Kidney epithelial cell (primary cell): Measurements from ENCODE around the gene ARHGAP6. TPM values are rescaled to one million over a fixed set of nuclear protein-coding genes. Genes with fewer than 3 reads are reported as not detected.

Source experiments
- DNase-seq: peaks from one replicate; pipeline ENCODE4 v3.0.0-alpha.2; 2010; ENCODE audit warnings: low read depth
- H3K27me3 ChIP-seq: 2 replicates; pipeline ENCODE4 v1.6.0; 2011; ENCODE audit warnings: low read length; ENCODE audit not compliant: control insufficient read depth, insufficient read depth
- H3K36me3 ChIP-seq: 2 replicates; pipeline ENCODE4 v1.5.1; 2011; ENCODE audit warnings: low read length; ENCODE audit not compliant: control insufficient read depth, insufficient read depth
- H3K4me3 ChIP-seq: 2 replicates; pipeline ENCODE4 v1.5.1; 2011; ENCODE audit warnings: low read depth, mild to moderate bottlenecking, control low read depth, low read length
- CTCF ChIP-seq: IDR thresholded peaks from 2 replicates; pipeline ENCODE4 v1.5.1; 2011; ENCODE audit warnings: mild to moderate bottlenecking, moderate library complexity, low read length, control low read depth, inconsistent platforms; ENCODE audit not compliant: insufficient read depth, poor library complexity, severe bottlenecking
- total RNA-seq: library from RNA; depleted of rRNA; stranded (reverse); fragments of >200 nt; gene quantifications from 2 replicates; pipeline ENCODE4 v1.2.3, GENCODE V29; 2015

The ARHGAP6 gene
- total RNA-seq, 1 donor from 2014 or later, result 1.7 TPM

GRCh38 chrX:11655282-11656015 is 10.3 kb downstream of the ARHGAP6 start:
- Histone ChIP-seq H3K27me3 (no peaks in the 10 kb centered on the region), H3K4me3 (no peak overlapping the region), H3K36me3 (no peaks in the 10 kb centered on the region)
- no peak for TF ChIP-seq CTCF
- DNase-seq, result no peak

GRCh38 chrX:11648705-11649519 is 16.8 kb downstream of the ARHGAP6 start:
- no peak overlapping the region for H3K4me3 ChIP-seq
- no peaks in the 10 kb centered on the region for H3K36me3 ChIP-seq
- no peak for TF ChIP-seq CTCF
- no peak for DNase-seq
- H3K27me3 ChIP-seq, result no peaks in the 10 kb centered on the region

- H3K4me3 ChIP-seq, result no peak overlapping the region
- no peak for TF ChIP-seq CTCF
- DNase-seq, result no peak
- H3K27me3 ChIP-seq, result no peaks in the 10 kb centered on the region
- no peaks in the 10 kb centered on the region for H3K36me3 ChIP-seq
Observed at GRCh38 chrX:11647138-11647537, 18.6 kb downstream of the ARHGAP6 start.

GRCh38 chrX:11641349-11642065 is 24.2 kb downstream of the ARHGAP6 start:
- H3K27me3 ChIP-seq, result no peaks in the 10 kb centered on the region
- no peak overlapping the region for H3K4me3 ChIP-seq
- DNase-seq, result no peak
- TF ChIP-seq CTCF, result no peak
- H3K36me3 ChIP-seq, result no peaks in the 10 kb centered on the region

GRCh38 chrX:11640089-11640488 is 25.6 kb downstream of the ARHGAP6 start:
- DNase-seq, result no peak
- H3K27me3 ChIP-seq, result no peaks in the 10 kb centered on the region
- H3K4me3 ChIP-seq, result no peak overlapping the region
- TF ChIP-seq CTCF, result no peak
- H3K36me3 ChIP-seq, result no peaks in the 10 kb centered on the region
